GM12873 (cell line): ENCODE measurements around the gene MAP3K19.

Source experiments
- TF ChIP-seq, protein P1 (sequence below): IDR thresholded peaks from 2 replicates; pipeline ENCODE4 v1.5.1; 2012; ENCODE audit warnings: low read depth, mild to moderate bottlenecking, moderate library complexity, low read length, control low read depth; ENCODE audit not compliant: insufficient read depth; ENCODE audit errors: missing control alignments

Gene MAP3K19

DNA sequence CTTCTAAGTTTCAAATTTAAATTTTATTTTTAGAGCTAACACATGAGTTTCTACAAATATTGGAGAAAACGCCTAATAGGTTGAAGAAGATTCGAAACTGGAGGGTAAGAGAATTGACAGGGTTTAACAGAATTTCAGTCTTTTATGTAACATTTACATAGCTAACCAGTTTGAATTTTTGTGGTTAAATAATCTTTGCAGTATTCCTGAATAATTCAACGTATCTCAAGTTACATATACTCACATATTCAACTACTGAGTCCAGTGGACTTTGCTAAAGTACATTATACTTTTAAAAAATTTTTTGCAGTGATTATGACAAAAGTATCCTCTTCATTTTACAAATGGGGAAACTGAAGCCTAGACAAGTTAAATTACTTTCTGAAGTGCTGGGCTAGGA, 94.6 kb downstream of the MAP3K19 start:
- TF ChIP-seq, protein P1, sequence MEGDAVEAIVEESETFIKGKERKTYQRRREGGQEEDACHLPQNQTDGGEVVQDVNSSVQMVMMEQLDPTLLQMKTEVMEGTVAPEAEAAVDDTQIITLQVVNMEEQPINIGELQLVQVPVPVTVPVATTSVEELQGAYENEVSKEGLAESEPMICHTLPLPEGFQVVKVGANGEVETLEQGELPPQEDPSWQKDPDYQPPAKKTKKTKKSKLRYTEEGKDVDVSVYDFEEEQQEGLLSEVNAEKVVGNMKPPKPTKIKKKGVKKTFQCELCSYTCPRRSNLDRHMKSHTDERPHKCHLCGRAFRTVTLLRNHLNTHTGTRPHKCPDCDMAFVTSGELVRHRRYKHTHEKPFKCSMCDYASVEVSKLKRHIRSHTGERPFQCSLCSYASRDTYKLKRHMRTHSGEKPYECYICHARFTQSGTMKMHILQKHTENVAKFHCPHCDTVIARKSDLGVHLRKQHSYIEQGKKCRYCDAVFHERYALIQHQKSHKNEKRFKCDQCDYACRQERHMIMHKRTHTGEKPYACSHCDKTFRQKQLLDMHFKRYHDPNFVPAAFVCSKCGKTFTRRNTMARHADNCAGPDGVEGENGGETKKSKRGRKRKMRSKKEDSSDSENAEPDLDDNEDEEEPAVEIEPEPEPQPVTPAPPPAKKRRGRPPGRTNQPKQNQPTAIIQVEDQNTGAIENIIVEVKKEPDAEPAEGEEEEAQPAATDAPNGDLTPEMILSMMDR = no peak

DNA sequence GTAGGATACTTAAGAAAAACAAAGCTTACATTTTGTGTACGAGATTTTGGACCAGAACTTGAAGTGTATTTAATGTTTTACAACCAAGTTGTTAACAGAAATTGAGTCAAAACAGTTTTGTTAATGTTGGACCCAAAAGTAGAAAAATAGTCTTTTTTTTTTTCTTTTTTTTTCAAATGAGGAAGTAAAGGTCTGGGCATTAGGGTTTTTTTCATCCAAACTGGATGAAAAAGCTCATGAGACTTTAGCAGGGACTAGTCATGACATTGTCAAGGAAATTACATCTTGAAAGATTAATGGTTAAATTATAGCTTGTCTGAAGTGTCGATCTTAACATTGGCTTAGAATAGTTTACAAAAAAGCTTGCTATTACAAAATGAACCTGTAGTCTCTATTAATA, 96.4 kb downstream of the MAP3K19 start:
- TF ChIP-seq, protein P1 = no peak

- TF ChIP-seq, protein P1 = no peak
These were observed 97.1 kb downstream of the MAP3K19 start for GRCh38 chr2:134949981-134950708.

DNA sequence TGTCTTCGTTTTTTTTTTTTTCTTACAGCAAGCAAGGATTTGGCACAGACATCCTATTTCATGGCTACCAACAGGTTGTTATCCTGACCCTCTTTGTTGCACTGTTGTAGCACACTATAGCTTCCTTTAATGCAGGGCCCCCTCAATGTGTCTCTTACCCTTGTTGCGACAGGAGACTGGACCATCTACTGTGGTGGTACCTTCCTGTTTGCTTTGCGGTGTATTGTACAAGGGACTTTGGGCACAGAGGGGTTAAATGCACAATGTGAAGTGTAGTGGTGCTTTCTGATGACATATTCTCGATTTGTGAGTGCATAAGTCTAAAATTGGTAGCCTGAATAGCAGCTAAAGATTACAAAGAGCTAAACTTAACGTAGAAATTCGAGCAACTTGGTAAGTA, 101.2 kb downstream of the MAP3K19 start:
- TF ChIP-seq, protein P1 = no peak

GRCh38 chr2:134944975-134945374, 102.3 kb downstream of the MAP3K19 start:
- TF ChIP-seq, protein P1 = no peak

DNA sequence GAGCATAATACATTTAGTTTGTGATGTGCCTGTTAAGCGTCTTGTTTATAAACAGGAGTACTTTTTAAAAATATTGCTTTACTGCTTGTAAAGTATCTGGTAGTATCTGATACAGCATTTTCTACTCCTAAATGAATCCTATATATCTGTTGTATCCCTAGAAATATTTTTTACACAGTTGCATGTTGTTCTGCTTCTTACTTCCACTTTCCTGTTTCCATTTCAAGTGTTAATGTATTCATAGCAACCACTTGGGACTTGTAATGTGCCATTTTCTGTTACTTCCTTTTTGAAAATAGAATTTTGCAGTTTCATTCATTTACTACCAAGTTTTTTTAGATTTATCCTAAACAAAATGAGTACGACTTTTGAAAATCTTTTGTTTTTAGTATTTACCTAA, 103.7 kb downstream of the MAP3K19 start:
- TF ChIP-seq, protein P1 = no peak

GRCh38 chr2:134936691-134937090, 110.6 kb downstream of the MAP3K19 start:
- TF ChIP-seq, protein P1 = no peak
